Measurements from ENCODE around the gene HOXB8.
A peak's percentile ranks its signal among the peaks of the same experiment; 100 is the strongest.

Gene HOXB8

DNA sequence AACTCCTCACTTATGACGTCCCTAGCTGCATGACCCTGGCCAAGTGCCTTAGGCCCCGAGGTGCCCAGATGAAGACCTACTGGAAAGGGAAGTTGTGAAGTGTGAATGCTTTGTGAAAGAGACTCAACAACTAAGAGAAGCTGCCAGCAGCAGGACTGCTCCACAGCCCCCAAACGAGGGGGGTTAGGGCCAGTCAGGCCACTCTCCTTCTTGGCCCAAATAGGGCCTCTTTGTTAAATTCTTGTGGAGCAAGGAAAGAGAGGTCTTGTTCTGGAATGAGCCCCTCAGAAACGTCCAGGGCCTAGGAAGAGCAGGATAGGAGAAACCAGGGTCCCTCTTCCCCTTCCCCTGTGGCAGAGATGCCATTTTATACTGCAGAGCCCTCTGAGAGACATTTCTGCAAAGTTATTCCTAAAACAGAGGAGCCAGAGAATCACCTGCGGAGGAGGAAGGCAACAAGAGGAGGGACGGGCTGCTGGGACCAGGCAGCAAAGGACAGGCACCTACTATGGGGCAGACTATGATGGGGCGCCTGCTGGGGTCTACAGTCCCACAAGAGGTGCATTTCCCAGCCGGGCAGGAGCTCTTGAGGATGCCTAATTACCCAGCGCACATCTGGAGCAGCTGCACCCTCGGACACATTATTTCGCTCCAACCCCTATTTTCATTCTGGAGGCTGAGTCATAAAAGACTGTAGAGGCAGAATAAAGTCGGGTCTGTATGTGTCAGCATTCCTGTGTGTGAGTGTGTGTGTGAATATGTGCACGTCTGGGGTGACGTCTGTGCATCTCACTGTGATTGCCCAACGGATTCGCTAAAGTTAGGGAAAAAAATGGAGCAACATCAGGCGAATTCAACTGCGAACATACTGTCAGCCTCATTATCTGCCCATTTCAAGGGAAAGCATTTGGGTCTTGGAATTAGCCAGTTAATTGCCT is 22.5 kb upstream of the HOXB8 start:
- no peak for DNase-seq (ENCODE audit: low read depth)

DNA sequence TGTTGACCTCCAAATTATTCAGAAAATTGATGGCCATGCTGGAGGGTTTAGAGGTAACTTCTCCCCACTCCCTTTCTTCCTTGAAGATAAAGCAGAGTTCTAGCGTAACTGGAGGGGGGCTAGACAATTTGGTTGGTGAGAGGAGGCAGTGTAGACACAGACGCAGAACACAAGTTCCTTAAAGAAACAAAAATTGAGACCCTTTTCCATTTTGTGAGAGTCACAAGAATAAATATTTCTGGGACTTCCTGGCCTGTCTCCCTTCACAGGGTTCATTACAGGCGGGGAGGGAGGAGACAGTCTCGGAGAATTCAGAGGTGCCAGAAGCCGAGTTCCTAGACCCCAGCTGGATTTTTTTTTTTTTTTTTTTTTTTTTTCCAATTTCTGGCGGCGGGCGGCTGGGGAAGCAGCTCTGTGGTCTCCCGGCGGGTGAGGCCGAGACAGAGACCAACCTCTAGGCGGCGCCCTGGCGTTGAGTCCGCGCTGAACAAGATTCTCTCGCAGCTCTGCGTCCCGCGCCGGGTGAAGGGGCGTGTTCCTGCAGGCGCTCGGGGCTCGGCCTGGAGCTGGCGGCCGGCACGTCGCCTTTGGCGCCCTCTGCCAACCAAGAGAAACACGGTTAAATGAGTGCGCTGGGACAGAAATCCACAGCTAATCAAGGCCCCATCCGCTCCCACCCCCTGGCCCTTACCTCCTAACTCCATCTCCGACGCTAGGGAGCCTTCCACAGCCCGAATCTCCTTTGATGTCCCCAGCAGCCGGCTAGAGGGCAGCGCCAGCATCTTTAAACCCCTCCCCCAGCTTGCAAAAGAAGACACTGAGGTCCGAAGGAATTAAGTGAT is 21.3 kb upstream of the HOXB8 start:
- DNase-seq (ENCODE audit: low read depth), result peak; percentile 79

DNA sequence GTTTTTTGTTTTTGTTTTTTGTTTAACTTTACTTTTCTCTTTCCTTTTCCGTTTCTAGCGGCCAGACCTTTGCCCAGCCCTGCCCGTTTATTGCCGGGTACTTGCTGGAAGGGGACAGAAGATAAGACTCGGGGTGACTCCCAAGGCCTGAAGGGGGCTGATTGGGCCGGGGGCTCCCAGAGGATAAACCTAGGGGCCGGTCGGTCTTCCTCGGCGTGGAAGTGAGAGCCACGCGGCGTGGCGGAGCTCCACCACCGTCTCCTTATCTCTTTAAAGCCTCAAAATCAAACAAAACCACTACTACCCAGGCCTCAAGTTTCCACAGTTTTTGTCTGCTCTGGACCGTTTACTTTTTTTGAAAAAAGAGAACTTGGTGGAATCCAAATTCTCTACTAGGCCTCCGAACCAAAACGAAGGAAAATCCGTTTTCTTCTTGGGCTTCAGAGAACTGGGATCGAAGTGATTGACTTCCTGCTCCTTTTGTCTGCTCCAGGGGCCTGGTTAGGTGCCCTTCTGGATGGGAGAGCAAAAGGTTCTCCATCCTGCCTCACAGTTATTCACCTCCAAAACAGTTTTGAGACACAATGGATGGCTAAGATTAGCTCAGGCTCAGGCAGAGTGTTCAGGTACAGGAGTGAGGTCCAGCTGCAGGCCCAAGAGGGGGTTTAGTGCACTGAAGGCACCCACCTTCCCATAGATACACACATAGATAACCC is 19.6 kb upstream of the HOXB8 start:
- DNase-seq (ENCODE audit: low read depth), result no peak

DNA sequence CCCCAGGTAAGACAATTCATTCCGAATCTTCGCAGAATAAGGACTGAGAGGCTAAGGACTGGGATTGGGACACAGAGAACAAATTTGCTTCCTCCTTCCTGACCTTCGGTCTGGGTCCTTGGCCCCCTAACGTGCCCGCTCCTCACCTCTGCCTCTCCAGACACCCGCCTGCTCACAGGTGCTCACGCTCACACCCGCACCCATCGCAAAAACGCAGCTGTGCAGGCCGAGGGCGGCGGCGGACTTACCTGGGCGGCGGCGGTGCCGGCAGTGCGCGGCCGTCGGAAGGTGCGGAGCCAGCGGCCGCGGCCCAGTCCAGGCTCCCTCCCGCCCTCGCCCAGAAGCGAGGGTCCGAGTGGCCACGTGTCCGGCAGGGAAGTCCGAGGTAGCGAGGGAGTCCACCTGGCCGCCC is 18.2 kb upstream of the HOXB8 start:
- DNase-seq (ENCODE audit: low read depth), result no peak

DNA sequence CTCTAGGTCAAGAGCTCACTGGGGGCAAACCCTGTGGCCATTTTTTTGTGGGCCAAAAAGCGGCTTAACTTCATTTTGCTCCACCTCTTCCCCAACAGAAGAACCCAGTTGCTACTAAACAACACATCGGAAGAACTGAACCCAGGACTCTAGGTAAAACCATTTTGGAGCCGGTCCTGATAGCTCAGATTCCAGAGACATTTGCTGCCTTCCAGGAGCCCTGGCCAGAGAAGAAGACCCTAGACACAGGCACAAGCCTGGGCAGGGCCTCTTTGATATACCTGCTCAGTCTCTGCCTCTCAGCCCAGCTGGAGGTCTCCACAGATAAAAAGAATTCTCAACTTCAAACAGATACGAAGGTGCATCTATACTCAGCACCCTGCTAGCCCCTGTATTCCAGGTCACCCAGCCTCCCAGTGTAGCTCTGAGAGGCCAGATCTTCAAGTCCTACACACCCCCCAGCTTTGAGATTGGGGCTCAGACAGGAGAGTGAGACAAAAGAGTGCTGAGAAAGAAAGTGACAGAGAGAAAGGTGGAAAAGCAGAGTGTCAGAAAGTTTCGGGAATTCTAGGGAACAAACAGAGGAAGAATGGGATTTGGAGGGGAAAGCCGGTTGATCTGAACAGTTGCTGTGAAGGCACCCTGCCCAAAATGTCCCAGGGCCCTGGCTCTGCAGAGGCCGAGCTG is 17.6 kb upstream of the HOXB8 start:
- no peak for DNase-seq (ENCODE audit: low read depth)

DNA sequence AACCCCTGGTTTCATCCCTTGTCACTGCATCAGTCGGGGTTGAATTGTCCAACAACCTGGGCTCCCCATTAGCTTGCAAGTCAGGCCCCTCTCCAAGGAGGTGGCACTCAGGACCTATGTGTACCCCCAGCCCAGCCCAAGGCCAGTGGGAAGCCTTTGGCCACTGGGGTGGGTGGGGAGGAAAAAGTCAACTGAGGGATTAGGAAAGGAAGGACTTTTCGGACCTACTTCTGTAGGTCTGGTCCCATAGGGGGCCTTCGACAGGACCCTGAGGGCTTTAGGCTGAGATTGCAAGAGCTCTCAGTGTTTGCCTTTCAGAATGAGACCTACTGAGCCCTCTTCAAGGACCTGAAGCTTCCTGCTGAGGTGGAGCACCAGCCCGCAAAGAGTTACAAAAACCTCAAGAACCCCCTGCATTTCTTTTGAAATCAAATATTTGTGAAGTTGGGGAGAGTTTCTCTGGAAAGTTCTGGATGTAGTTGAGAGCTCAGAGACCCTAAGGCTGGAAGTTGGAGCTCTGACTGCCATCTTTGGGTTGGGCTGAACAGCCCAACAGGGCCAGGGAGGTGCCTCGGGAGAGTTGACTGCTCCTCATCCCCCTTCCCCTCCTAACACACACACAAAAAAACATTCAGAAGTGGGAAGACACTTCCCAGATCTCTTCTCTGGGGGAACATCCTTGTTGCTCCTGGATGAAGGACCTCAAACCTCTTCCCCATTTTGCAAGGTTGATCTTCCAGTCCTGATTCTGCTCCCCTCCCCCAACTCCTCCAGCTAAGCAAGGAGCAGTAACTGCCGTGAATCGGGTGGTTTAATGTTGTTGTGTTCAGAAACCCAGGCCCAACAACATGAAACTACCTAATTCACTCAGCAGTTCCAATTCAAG is 16.8 kb upstream of the HOXB8 start:
- DNase-seq (ENCODE audit: low read depth), result no peak

DNA sequence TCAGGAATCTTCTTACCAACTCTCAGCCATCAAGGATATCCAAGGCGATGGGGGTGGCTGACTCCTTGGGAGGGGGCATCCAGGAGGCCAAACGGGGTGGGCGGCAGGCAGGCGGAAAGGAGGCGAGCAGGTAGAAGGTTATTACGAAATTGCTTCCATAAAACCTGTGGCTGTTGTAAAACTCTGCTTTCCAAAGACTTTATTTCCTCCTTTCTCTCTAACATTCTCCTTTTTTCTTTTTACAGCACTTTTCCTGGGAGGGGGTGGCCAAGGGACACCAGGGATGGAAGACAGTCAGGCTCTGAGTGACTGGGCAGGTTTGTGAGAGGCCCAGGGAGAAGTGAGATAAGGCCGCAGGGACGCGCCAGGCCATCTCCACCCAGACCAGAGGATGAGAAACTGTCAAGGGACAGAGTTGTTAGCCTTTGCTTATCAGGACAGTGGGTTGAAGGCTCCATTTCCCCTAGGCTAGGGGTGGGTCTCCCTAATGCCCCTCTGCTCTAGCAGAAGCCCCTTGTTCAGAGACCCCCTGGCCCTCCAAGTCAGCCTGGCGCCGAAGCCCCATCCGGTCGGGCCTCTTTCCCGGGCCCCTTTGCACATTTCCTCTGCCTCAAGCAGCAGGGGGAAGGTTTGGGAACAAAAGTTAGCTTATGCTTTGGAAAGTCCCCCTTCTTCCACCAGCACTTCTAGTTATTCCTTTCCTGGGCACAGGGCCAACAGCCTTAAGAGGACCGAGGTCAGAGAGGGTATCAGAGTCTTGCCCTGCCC is 16.0 kb upstream of the HOXB8 start:
- no peak for DNase-seq (ENCODE audit: low read depth)

DNA sequence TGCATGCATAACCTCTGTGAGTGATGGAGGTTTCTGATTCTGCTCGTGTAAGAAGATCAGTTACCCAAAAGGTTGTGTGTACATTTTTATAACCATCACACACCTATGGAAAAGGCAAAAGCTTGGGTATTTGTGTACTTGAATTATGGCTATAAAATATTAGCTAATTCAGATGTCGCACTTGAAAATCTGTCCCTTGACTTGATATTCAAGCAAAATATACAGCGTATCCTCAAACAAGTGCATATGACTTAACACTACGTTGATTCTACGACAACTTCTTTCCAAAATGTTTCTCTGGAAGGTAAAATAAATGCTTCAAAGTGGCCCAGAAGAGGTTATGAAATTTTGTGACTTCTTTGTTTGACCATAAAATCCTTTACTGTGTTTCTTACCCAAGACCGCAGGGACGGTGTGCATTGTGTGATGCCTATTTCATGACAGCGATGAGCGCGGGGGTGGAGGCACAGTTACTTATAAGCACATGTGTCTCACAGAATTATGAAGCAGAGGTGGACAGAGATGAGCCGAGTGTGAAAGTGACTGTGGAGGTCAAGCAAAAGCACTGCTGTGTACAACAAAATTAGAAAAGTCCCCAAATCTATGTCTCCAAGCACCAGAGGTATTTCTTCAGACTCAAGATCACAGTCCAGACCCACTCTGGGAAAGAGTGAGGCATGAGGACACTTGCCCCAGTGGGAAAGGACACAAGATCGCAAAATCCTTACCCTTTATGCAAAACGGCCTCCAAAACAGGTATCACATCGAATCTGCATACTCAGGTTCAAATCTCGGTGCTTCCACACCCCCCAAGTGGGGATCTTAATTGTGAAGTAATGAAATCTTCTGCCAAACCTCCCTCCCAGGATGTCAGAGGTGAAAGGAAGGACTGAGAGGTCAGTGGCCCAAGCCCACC is 15.2 kb upstream of the HOXB8 start:
- DNase-seq (ENCODE audit: low read depth), result no peak

DNA sequence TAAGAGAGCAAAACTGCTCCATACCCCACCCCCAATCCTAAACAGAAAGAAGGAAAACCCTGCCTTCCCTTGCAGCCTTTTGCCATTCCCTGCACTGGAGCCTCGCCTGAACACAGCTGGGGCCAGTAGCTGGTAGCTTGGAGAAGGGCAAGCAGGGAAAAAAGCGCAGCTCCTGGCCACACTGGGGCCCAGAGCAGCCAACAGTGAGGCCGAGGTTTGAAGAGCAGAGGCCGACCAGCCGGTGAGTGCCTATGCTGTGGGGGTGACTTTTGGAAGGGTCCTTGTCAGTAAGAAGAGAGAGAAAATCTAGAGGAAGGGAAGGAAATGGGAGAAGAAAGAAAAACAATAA is 14.3 kb upstream of the HOXB8 start:
- no peak for DNase-seq (ENCODE audit: low read depth)

DNA sequence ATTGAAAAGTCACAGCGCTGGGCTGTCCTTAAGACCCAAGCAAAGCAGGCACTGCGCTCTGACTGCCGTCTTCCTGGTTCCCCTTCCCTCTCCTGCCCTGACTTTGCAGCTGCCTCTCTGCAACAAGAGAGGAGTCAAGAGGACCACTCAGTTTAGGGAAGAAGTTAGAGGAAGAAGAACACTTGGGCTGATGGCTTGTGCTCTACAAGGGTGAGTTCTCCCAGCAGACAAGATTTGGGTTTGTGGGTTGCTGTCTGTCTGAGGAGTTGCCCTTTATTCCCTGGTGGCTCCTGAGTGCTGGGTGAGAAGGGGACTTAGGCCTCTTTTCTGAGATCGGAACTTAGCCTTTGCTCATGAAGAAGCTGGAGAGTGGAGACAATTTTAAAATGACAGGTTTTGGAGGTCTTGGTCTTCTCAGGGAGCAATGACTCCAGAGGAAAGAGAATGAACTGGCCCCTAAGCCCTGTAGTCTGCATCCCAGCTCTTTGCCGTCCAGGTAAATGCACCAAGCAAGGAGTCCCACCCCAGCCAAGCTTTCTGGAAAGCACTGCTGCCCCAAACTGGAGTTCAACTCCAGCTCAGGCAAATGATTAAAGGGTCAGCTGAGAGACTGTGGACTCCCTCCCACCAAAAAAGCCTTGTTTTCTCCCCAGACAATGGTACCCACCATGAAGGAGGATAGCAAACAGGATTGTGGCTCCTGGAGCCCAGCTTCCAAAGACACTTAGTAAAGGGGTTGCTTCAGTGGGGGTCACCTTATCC is 13.7 kb upstream of the HOXB8 start:
- no peak for DNase-seq (ENCODE audit: low read depth)

DNA sequence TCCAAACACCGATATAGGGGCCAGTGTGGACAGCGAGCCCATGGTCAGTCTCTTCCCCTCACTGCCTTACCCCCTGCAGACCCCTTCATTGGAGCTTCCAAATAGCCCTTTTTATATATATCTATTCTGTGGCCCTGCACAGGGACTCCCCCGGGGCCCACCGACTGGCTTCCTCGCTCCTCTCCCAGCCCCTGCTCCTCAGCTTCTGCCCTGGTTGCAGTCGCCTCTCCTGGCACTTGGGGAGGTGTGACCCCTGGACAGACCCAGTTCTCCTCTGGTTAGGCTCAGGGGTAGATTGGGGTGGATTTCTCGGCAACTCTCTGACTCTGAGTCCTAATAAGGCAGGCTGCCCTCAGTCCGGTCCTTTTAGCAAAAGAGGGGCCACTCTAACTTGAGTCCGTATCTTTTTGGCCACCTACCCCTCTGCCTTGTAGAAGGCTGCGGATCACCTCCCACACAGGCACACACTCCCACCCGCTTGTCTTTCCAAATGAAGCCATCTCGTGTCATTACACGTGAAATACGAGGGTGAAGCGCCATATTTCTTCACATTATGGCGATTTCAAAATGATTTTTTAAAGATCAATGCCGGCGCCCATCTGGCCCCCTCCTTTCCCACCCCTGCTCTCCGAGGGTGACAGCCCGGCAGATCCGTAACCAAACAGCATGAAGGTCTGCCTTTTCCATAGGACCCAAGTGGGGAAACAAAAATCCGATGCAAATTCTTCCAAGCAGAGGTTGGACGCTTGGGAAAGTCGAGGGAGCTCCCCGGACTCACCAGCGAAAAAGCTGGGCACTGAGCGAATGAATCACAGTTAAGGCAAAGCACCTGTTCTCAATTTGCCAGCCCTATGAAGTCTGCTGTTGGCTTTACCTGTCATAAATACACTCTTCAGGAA is 12.8 kb upstream of the HOXB8 start:
- no peak for DNase-seq (ENCODE audit: low read depth)

DNA sequence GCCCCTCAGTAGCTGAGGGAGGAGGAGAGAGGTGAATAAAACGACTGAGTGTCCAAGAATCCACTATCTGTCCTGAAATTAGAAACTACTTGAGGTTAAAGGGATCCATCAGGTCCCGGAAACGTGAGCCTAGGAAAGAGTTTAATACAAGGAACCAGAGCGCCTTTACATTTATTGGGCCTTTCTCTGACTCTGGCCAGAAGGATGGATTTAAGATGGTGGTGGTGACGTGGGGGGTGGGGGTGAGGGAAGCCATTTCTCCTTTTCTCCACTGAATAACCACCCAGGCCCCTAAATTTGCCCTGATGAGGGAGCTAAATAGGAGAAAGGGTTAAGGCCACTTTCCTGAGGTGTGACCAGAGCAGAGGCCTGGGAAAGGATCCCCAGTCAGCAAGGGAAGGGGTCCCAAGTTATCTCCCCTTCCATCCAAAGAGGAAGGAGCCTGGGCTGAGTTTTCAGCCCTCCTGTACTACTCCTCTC is 12.1 kb upstream of the HOXB8 start:
- no peak for DNase-seq (ENCODE audit: low read depth)

DNA sequence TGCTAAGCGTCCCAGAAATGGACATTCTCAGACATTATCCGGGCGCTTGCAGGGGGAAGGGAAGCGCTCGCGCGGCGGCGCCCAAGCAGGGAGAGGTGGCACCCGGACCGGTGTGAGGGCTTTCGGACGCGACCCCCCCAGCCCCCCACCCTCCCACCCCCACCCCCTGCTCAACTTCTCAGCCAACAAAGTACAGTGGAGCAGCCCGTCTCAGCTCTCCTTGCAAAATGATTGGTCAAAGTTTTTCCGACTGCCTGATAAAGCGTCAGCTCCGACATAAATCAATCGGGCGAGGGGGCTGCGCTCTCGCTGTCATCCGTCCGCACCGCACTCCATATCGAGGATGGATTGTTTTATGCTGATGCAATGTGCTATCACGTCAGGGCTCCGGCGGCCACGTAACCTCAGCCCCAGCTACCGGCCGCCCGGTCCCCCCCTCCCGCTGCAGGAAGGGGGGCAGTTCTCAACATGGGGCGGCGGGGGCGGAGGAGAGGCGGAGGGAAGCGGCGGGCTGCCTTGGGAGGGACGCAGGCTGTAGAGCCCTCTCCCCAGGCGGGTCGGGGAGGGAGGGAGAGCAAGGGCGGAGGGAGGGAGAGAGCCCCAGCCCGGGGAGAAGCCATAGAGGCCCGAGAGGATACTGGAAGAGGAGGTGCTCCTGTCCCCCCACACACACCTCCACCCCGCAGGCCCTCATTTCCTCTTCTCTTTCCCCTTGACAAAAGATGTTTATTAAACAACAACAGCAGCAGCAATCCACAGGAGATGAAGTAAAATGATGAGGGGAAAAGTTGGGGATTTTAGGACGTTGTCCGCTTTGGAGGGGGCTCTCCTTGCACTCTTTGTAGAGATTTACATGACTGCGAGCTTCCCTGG is 11.4 kb upstream of the HOXB8 start, which contains the start of gene HOXB9:
Gene HOXB9 (minus strand): TSS at position 114 of the 873 bp plus-strand sequence. CDS start 89 bp downstream, at position 25.
- DNase-seq (ENCODE audit: low read depth), result no peak

DNA sequence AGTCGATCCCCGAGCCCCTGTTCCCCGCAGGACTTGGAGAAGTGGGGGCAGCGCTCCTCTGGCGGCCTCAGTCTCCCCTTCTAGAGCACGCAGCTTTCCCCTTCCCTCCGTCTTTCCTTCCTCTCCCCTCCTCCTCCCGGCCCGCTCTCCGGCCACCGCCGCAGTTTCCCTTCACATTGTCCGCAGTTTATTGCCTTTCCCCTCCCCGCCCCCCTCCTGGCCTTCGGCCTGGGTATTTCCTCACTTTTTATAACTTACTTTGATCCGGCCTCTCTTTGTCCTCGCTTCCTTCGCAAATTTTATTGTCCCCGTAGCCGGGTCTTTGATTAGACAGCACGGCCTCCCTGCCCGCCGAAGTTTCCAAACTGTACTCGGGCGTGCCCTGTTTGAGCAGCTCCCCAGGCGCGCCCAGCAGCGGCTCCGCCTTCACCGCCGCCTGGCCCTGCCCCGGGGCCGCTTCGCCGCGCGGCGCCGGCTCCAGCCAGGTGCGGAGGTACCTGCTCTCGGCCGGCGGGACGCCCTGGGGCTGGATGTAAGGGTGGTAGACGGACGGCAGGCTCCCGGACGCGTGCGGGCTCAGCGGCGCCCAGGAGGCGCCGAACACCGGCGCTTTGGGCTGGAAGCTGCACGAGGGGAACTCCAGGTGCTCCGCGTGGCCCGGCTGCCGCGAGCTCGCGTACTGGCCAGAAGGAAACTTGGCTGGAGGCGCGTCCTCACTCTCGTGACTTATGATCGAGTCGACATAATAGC is 10.6 kb upstream of the HOXB8 start:
- DNase-seq (ENCODE audit: low read depth), result no peak

Measured in CMK (cell line).